CD4-positive, CD25-positive, alpha-beta regulatory T cell (primary cell): ENCODE data around the gene BRD3OS. TPM values are rescaled to one million over a fixed set of nuclear protein-coding genes. Genes with fewer than 3 reads are reported as not detected.

ENCODE experiments used
- ATAC-seq, 2 donors: fragments of 150-1000 bp; cut with Tn5 transposase; one replicate each; pipeline ENCODE4 v1.10.0; 2021; ENCODE audit warnings: low read depth in 2 of 2, moderate number of reproducible peaks in 2 of 2, moderate library complexity in 1 of 2
- DNase-seq, 3 donors: peaks; one replicate each; pipeline versions ENCODE4 v3.0.0 to v3.0.0-alpha.2; 2012 to 2022; ENCODE audit warnings: mixed read lengths in 1 of 3
- H3K27ac ChIP-seq: one replicate; pipeline ENCODE4 v1.7.0; 2013; ENCODE audit warnings: mild to moderate bottlenecking, low read length; ENCODE audit not compliant: insufficient read depth, poor library complexity, severe bottlenecking
- H3K27me3 ChIP-seq: one replicate; pipeline ENCODE4 v1.7.0; 2013; ENCODE audit warnings: low read length; ENCODE audit not compliant: control insufficient read depth, insufficient read depth
- H3K36me3 ChIP-seq: one replicate; pipeline ENCODE4 v1.7.0; 2013; ENCODE audit warnings: mild to moderate bottlenecking, low read length, moderate library complexity; ENCODE audit not compliant: control insufficient read depth, insufficient read depth
- H3K4me1 ChIP-seq: 2 replicates; pipeline ENCODE4 v1.7.0; 2013; ENCODE audit warnings: mild to moderate bottlenecking, low read length; ENCODE audit not compliant: insufficient read depth, control insufficient read depth, poor library complexity, severe bottlenecking
- H3K4me3 ChIP-seq: one replicate; pipeline ENCODE4 v1.7.0; 2013; ENCODE audit warnings: low read depth, mild to moderate bottlenecking, low read length, moderate library complexity
- H3K9me3 ChIP-seq, 2 experiments: 1 replicate in 1 of 2; 2 replicates in 1 of 2; pipeline ENCODE4 v1.7.0; 2013; ENCODE audit warnings: low read length in 2 of 2, mild to moderate bottlenecking in 1 of 2, moderate library complexity in 1 of 2; ENCODE audit not compliant: control insufficient read depth in 2 of 2
- H3K27ac Mint-ChIP-seq, 3 donors: one replicate each; pipeline ENCODE4 v1.8.0; 2020 to 2022; ENCODE audit warnings: mild to moderate bottlenecking in 3 of 3, mixed read lengths in 3 of 3, moderate library complexity in 2 of 3
- H3K27me3 Mint-ChIP-seq: one replicate; pipeline ENCODE4 v1.8.0; 2022; ENCODE audit warnings: mild to moderate bottlenecking, mixed read lengths
- H3K36me3 Mint-ChIP-seq: one replicate; pipeline ENCODE4 v1.8.0; 2020; ENCODE audit warnings: mixed read lengths
- H3K4me1 Mint-ChIP-seq, 4 donors: one replicate each; pipeline ENCODE4 v1.8.0; 2020 to 2022; ENCODE audit warnings: mixed read lengths in 4 of 4, mild to moderate bottlenecking in 1 of 4
- H3K4me3 Mint-ChIP-seq, 4 donors: one replicate each; pipeline ENCODE4 v1.8.0; 2020 to 2022; ENCODE audit warnings: mild to moderate bottlenecking in 4 of 4, mixed read lengths in 4 of 4, moderate library complexity in 3 of 4
- H3K9me3 Mint-ChIP-seq, 7 donors: one replicate each; pipeline ENCODE4 v1.8.0; 2020 to 2022; ENCODE audit warnings: mixed read lengths in 7 of 7, mild to moderate bottlenecking in 3 of 7, moderate library complexity in 2 of 7
- polyA plus RNA-seq, 4 donors: library from polyadenylated mRNA; unstranded; fragments of 300-500 nt; fragmentation: Illumina TruSeq; gene quantifications; one replicate each; pipeline ENCODE4 v1.2.3, GENCODE V29; 2021
- total RNA-seq: library from RNA; stranded (reverse); gene quantifications from one replicate; pipeline ENCODE4 v1.2.3, GENCODE V29; 2022

The BRD3OS gene
- total and polyA plus RNA-seq, 5 donors from 2014 or later = 4.6 to 20.6 (median 16.8) TPM

- no peak for DNase-seq
- Histone ChIP-seq H3K36me3 (peaks cover 37% of the 10 kb centered on the region), H3K4me1 (peaks cover 8% of the 10 kb centered on the region), H3K4me3 (no peak overlapping the region), H3K27me3 (no peaks in the 10 kb centered on the region), H3K9me3 (no peaks in the 10 kb centered on the region), H3K27ac (no peak overlapping the region)
- no peak for ATAC-seq
- Mint-ChIP-seq H3K9me3 (peaks cover 0 to 1% (median 0%) of the 10 kb centered on the region in 7 donors), H3K27me3 (no peaks in the 10 kb centered on the region), H3K4me3 (peak overlapping the region in 1 of 4 donors; percentile 15), H3K4me1 (peaks cover 0 to 17% (median 7%) of the 10 kb centered on the region in 4 donors), H3K27ac (no peak overlapping the region), H3K36me3 (peaks cover 15% of the 10 kb centered on the region)
These were observed 5.7 kb downstream of the BRD3OS start for GRCh38 chr9:134030821-134031470.

- Histone ChIP-seq H3K4me1 (no peaks in the 10 kb centered on the region), H3K27me3 (no peaks in the 10 kb centered on the region), H3K4me3 (no peak overlapping the region), H3K9me3 (no peaks in the 10 kb centered on the region), H3K27ac (no peak overlapping the region), H3K36me3 (peaks cover 37% of the 10 kb centered on the region)
- Mint-ChIP-seq H3K4me3 (no peak overlapping the region), H3K9me3 (peaks cover 0 to 1% (median 0%) of the 10 kb centered on the region in 7 donors), H3K4me1 (peaks cover 0 to 10% (median 6%) of the 10 kb centered on the region in 4 donors), H3K27me3 (no peaks in the 10 kb centered on the region), H3K36me3 (peaks cover 20% of the 10 kb centered on the region), H3K27ac (no peak overlapping the region)
- ATAC-seq (no peak), DNase-seq (no peak)
These were observed 6.5 kb downstream of the BRD3OS start for GRCh38 chr9:134031783-134032182.

- no peak for DNase-seq
- no peak for ATAC-seq
- H3K36me3 Mint-ChIP-seq = peaks cover 25% of the 10 kb centered on the region
These were observed 7.4 kb downstream of the BRD3OS start for GRCh38 chr9:134032456-134033222.

DNA sequence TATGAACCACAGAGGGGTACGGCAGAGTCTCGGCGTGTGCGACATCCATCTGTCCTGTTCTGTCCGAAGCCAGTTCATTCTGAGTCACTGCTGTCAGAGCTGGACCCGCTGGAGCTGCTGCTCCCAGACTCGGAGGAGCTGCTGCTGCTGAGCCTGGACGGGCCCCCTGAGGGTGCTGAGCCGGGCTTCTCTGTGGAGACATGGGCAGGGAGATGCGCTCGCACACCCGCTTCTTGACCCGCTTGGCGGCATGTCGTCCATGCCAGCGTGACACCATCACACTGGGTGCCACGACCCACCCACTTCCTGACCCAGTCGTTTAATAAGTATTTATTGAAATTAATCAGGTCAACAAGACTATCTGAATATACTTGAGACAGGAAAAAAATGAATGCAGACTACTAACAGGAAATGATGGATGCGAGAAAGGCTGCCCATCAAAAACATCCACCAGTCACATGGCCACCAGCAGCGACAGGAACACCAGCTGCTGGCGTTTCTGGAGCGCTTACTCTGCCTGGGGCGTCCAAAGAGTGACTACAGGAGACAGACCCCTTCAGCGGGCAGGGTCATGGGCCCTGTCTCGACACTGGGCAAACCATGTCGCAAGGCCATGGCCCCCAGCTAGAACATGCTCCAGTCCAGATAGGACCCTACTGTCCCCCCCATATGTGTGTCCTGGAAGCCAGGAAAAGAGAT lies 8.4 kb downstream of the BRD3OS start:
- ATAC-seq (no peak), DNase-seq (no peak)
- Mint-ChIP-seq H3K4me3 (no peak overlapping the region), H3K9me3 (peaks cover 0 to 4% (median 1%) of the 10 kb centered on the region in 7 donors), H3K27me3 (no peaks in the 10 kb centered on the region), H3K27ac (peak overlapping the region in 1 of 3 donors; percentile 38), H3K4me1 (no peaks in the 10 kb centered on the region), H3K36me3 (peaks cover 33% of the 10 kb centered on the region)
- H3K4me3 ChIP-seq = no peak overlapping the region
- H3K9me3 ChIP-seq = peaks cover 3 to 7% of the 10 kb centered on the region in 2 experiments
- no peaks in the 10 kb centered on the region for H3K4me1 ChIP-seq
- no peak overlapping the region for H3K27ac ChIP-seq
- no peaks in the 10 kb centered on the region for H3K27me3 ChIP-seq
- peaks cover 37% of the 10 kb centered on the region for H3K36me3 ChIP-seq

More at GRCh38 chr9:134032456-134033222, 7.4 kb downstream of the BRD3OS start:
- no peaks in the 10 kb centered on the region for H3K9me3 ChIP-seq
- Mint-ChIP-seq H3K27ac (peak overlapping the region in 1 of 3 donors; percentile 58), H3K9me3 (peaks cover 0 to 1% (median 0%) of the 10 kb centered on the region in 7 donors), H3K4me3 (no peak overlapping the region), H3K4me1 (peaks cover 0 to 6% (median 3%) of the 10 kb centered on the region in 4 donors), H3K27me3 (no peaks in the 10 kb centered on the region)
- H3K36me3 ChIP-seq = peaks cover 37% of the 10 kb centered on the region
- no peaks in the 10 kb centered on the region for H3K4me1 ChIP-seq
- H3K27me3 ChIP-seq = no peaks in the 10 kb centered on the region
- H3K4me3 ChIP-seq = no peak overlapping the region
- no peak overlapping the region for H3K27ac ChIP-seq

GRCh38 chr9:134034215-134035040 lies 9.1 kb downstream of the BRD3OS start:
- no peaks in the 10 kb centered on the region for H3K27me3 ChIP-seq
- Mint-ChIP-seq H3K9me3 (peaks cover 0 to 11% (median 2%) of the 10 kb centered on the region in 7 donors), H3K4me3 (no peak overlapping the region), H3K27me3 (no peaks in the 10 kb centered on the region), H3K27ac (no peak overlapping the region), H3K36me3 (peaks cover 41% of the 10 kb centered on the region), H3K4me1 (no peaks in the 10 kb centered on the region)
- H3K36me3 ChIP-seq = peaks cover 42% of the 10 kb centered on the region
- no peaks in the 10 kb centered on the region for H3K4me1 ChIP-seq
- peaks cover 7 to 8% of the 10 kb centered on the region in 2 experiments for H3K9me3 ChIP-seq
- DNase-seq = no peak
- ATAC-seq = no peak
- H3K4me3 ChIP-seq = no peak overlapping the region
- H3K27ac ChIP-seq = no peak overlapping the region

DNA sequence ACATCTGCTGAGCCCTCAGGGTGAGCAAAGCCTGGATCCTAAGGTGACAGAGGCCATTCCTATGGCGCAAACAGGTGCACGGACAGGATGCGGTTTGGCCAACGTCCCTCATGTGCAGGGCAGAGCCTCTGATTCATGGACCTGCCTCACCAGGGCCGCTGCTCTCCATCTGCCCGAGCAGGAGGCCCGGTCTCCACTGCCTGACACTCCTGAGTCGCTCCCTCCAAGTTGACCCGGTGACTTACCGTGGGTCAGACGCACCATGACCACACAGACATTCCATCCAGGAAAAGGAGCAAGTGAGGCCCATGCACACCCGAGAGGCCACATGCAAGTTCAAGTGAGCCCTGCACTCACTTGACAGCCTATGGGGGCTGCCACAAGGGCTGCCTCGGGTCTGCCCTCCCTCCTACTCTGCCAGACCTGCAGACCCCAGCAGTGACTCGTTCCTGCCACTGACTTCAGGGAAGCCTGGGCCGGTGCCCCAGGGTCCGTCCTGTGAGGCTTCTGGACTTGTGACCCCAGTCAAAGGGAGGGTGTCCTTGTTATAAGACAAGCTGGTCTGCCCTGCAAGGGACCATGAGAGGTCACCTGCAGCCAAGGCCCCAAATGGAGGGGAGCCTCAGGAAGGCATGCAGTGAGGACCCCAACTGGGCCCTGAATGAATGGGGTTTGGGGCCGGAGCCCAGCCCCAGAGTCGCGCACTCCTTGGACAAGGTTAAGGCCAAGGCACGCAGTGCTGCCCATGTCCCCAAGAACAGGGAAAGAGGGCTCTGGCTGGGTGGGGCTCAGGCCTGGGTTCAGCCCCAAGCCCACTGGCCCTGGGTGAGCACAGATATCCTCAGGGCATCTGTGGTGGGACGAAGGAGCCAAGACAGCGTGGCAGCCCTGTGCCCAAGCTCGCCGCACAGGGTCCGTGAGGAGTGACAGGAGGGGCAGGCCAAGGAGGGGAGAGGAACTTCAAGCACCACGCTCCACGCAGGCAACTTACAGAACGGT lies 10.1 kb downstream of the BRD3OS start:
- no peak for DNase-seq
- no peaks in the 10 kb centered on the region for H3K27me3 ChIP-seq
- no peak overlapping the region for H3K4me3 ChIP-seq
- H3K9me3 Mint-ChIP-seq = peaks cover 0 to 12% (median 2%) of the 10 kb centered on the region in 7 donors
- no peaks in the 10 kb centered on the region for H3K27me3 Mint-ChIP-seq
- H3K4me1 ChIP-seq = no peaks in the 10 kb centered on the region
- no peak overlapping the region for H3K27ac ChIP-seq
- no peak overlapping the region for H3K27ac Mint-ChIP-seq
- no peak for ATAC-seq
- H3K36me3 ChIP-seq = peaks cover 48% of the 10 kb centered on the region
- H3K36me3 Mint-ChIP-seq = peaks cover 50% of the 10 kb centered on the region
- H3K9me3 ChIP-seq = peaks cover 7 to 8% of the 10 kb centered on the region in 2 experiments
- no peak overlapping the region for H3K4me3 Mint-ChIP-seq
- H3K4me1 Mint-ChIP-seq = no peaks in the 10 kb centered on the region
